HepG2 (cell line): ENCODE measurements around the gene GADD45G. TPM values are rescaled to one million over a fixed set of nuclear protein-coding genes. Genes with fewer than 3 reads are reported as not detected.

Experiments used
- ATAC-seq: fragments of 200-7000 bp; cut with Tn5 transposase; 3 replicates; pipeline ENCODE4 v1.9.1; 2020; ENCODE audit warnings: mild to moderate bottlenecking, moderate library complexity
- BruUV-seq: library from RNA; stranded (reverse); fragments of 400-500 nt; replicated peaks from 2 replicates; lab custom pipeline; 2021; lab: Mats Ljungman, UMichigan
- CTCF ChIA-PET: fragments of 300-600 bp; formaldehyde crosslinking; extraction: SDS; loops from one replicate; lab custom pipeline; 2021; ENCODE audit warnings: low total read pairs, inconsistent platforms, low intra/inter-chr PET ratio; lab: Yijun Ruan, JAX
- POLR2A ChIA-PET: fragments of 350-600 bp; sonication (Branson Sonifier 250); formaldehyde crosslinking; loops from one replicate; lab custom pipeline; 2020; ENCODE audit warnings: antibody characterized with exemption, inconsistent platforms; lab: Yijun Ruan, JAX
- DNase-seq: peaks from one replicate; pipeline ENCODE4 v3.0.0-alpha.2; 2015; ENCODE audit warnings: low spot score
- FAIRE-seq: peaks from 3 replicates; lab custom pipeline; 2011; peaks lifted over from hg19 to GRCh38; lab: Jason Lieb, UNC
- H2AFZ ChIP-seq: one replicate; pipeline ENCODE4 v1.6.1; 2011; ENCODE audit warnings: low read length, inconsistent platforms
- H3K27ac ChIP-seq: fragments of 300-600 bp; 3 replicates; pipeline ENCODE4 v1.8.0; 2011; ENCODE audit warnings: mixed run types, mild to moderate bottlenecking, mixed read lengths, low read length, inconsistent platforms; ENCODE audit not compliant: insufficient read depth; ENCODE audit errors: extremely low read length
- H3K27me3 ChIP-seq, 2 experiments: fragments of 200-600 bp in 1 of 2; 2 replicates in 1 of 2; 3 replicates in 1 of 2; pipeline versions ENCODE4 v1.6.0 to v1.8.0; 2011; ENCODE audit warnings: low read length in 2 of 2, mild to moderate bottlenecking in 2 of 2, moderate library complexity in 2 of 2, inconsistent platforms in 1 of 2; ENCODE audit not compliant: insufficient read depth in 2 of 2, control insufficient read depth in 1 of 2
- H3K36me3 ChIP-seq, 2 experiments: fragments of 200-600 bp in 1 of 2; replicated peaks in 1 of 2; 2 replicates in 1 of 2; 3 replicates in 1 of 2; pipeline versions ENCODE4 v1.5.1 to v1.8.0; 2011; ENCODE audit warnings: low read length in 2 of 2, inconsistent platforms in 1 of 2; ENCODE audit not compliant: insufficient read depth in 2 of 2, control insufficient read depth in 1 of 2
- H3K4me1 ChIP-seq: 2 replicates; pipeline ENCODE4 v1.5.1; 2012; ENCODE audit warnings: low read length, inconsistent platforms; ENCODE audit not compliant: insufficient read depth
- H3K4me2 ChIP-seq: 2 replicates; pipeline ENCODE4 v1.6.0; 2011; ENCODE audit warnings: low read depth, low read length, inconsistent platforms
- H3K4me3 ChIP-seq, 3 experiments: fragments of 200-600 bp in 1 of 3; sonication (generic), shearing (Covaris generic) in 1 of 3; replicated peaks in 1 of 3; 2 replicates each; pipeline ENCODE4 v1.5.1; 2011 to 2016; ENCODE audit warnings: low read length in 3 of 3, inconsistent platforms in 2 of 3, low read depth in 2 of 3, mild to moderate bottlenecking in 2 of 3, control low read depth in 1 of 3, mixed read lengths in 1 of 3; ENCODE audit not compliant: insufficient read depth in 1 of 3
- H3K79me2 ChIP-seq: one replicate; pipeline ENCODE4 v1.6.1; 2011; ENCODE audit warnings: low read length, inconsistent platforms; ENCODE audit not compliant: insufficient read depth
- H3K9ac ChIP-seq: 2 replicates; pipeline ENCODE4 v1.6.0; 2011; ENCODE audit warnings: mild to moderate bottlenecking, low read depth, low read length, inconsistent platforms; ENCODE audit not compliant: insufficient read depth
- H3K9me3 ChIP-seq: 2 replicates; pipeline ENCODE4 v1.5.1; 2012; ENCODE audit warnings: mild to moderate bottlenecking, low read length
- H4K20me1 ChIP-seq: 2 replicates; pipeline ENCODE4 v1.6.0; 2011; ENCODE audit warnings: inconsistent platforms, mild to moderate bottlenecking, low read length, moderate library complexity; ENCODE audit not compliant: insufficient read depth
- PHF8 ChIP-seq: sonication (generic); formaldehyde crosslinking; IDR thresholded peaks from 2 replicates; pipeline ENCODE4 v1.5.0; 2020; ENCODE audit warnings: missing genetic modification reagents
- ZNF34 ChIP-seq: sonication (generic); formaldehyde crosslinking; IDR thresholded peaks from 2 replicates; pipeline ENCODE4 v1.4.0; 2020; ENCODE audit warnings: mild to moderate bottlenecking, missing genetic modification reagents, borderline replicate concordance
- ZNF343 ChIP-seq: sonication (generic); formaldehyde crosslinking; IDR thresholded peaks from 2 replicates; pipeline ENCODE4 v1.4.0; 2020; ENCODE audit warnings: mild to moderate bottlenecking, missing genetic modification reagents
- ZSCAN29 ChIP-seq: sonication (generic); formaldehyde crosslinking; conservative IDR thresholded peaks from 2 replicates; pipeline ENCODE4 v1.4.0; 2020; ENCODE audit warnings: mild to moderate bottlenecking, missing genetic modification reagents
- WGBS: methylation state at CpG from one replicate; pipeline ENCODE4 v1.1.6; 2017; ENCODE audit warnings: low lambda C conversion rate; 5-methylcytosine and 5-hydroxymethylcytosine counted together
- in situ Hi-C: cut with HindIII; loops from 2 replicates; pipeline ENCODE4 v1.10.0; 2017; ENCODE audit warnings: low pct_unique_long_range_greater_than_20kb; ENCODE audit not compliant: extremely low pct_ligation_motif_present
- intact Hi-C: fragments of 100-400 bp; cut with micrococcal nuclease; formaldehyde crosslinking; loops from one replicate; pipeline ENCODE4 v1.10.0; 2022; ENCODE audit not compliant: unreplicated experiment
- polyA plus RNA-seq, 8 experiments: library from polyadenylated mRNA; depleted of rRNA in 3 of 8; stranded (reverse) in 7 of 8; unstranded in 1 of 8; fragments of >200 nt; fragmentation: Illumina TruSeq in 4 of 8; extraction: Trizol in 4 of 8; gene quantifications; 2 replicates each; pipeline versions ENCODE4 v1.2.1 to v1.2.3, GENCODE V29; 2011 to 2016; ENCODE audit warnings: low read depth in 4 of 8, missing spikeins in 1 of 8, mixed read lengths in 1 of 8; ENCODE audit not compliant: insufficient read depth in 1 of 8
- total RNA-seq, 5 experiments: library from RNA; depleted of rRNA; stranded (reverse); fragments of >200 nt; fragmentation: Illumina TruSeq; extraction: Trizol; gene quantifications; 2 replicates each; pipeline ENCODE4 v1.2.3, GENCODE V29; 2016; ENCODE audit warnings: low read depth in 1 of 5
- TF ChIP-seq, protein P1 (sequence below): sonication (generic); formaldehyde crosslinking; IDR thresholded peaks from 2 replicates; pipeline ENCODE4 v1.4.0; 2020; ENCODE audit warnings: missing genetic modification reagents

The GADD45G gene
- total and polyA plus RNA-seq, 2 of the 13 experiments (the other 11 are each of a cell fraction or from before 2014, with no cell fraction given): not detected

DNA sequence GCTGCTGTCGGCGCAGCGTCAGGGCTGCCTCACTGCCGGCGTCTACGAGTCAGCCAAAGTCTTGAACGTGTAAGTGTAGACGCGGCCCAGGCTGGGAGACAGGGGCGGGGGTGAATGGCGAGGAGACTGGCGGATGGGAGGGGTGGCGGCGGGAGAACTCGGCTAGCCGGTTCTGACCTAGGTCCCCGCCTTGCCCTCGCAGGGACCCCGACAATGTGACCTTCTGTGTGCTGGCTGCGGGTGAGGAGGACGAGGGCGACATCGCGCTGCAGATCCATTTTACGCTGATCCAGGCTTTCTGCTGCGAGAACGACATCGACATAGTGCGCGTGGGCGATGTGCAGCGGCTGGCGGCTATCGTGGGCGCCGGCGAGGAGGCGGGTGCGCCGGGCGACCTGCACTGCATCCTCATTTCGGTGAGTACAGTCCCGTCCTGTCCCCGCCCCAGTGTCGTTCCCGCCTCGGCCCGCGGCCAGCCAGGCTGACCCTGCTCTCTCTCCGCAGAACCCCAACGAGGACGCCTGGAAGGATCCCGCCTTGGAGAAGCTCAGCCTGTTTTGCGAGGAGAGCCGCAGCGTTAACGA lies 745 bp downstream of the GADD45G start:
- Histone ChIP-seq H3K4me3 (peak overlapping the region; percentile 31 to 53 (median 36); a peak in 3 of 6 replicates), H3K36me3 (no peaks in the 10 kb centered on the region), H3K4me1 (peaks cover 38% of the 10 kb centered on the region), H3K79me2 (no peaks in the 10 kb centered on the region), H3K9me3 (no peaks in the 10 kb centered on the region), H3K27ac (no peak overlapping the region), H3K9ac (no peak overlapping the region), H4K20me1 (peaks cover 3% of the 10 kb centered on the region; the same call in 1 of the 2 replicates), H3K27me3 (peaks cover 5 to 57% of the 10 kb centered on the region in 2 experiments), H3K4me2 (peak overlapping the region; percentile 44), H2AFZ (no peak overlapping the region)
- no TSS peak for BruUV-seq
- 22% methylated on average over 22 of the region's 57 CpGs for WGBS
- POLR2A ChIA-PET: no interaction called here
- DNase-seq (no peak), ATAC-seq (peak; percentile 42), FAIRE-seq (no peak)
- TF ChIP-seq ZNF34 (CRISPR knock-in tag) (0 out of 2 replicates have a peak, but pooled peaks have one; percentile 41), ZSCAN29 (CRISPR knock-in tag) (0 out of 2 replicates have a peak, but pooled peaks have one; percentile 64), ZNF343 (CRISPR knock-in tag) (no peak), PHF8 (CRISPR knock-in tag) (0 out of 2 replicates have a peak, but pooled peaks have one; percentile 17)
- TF ChIP-seq, protein P1, sequence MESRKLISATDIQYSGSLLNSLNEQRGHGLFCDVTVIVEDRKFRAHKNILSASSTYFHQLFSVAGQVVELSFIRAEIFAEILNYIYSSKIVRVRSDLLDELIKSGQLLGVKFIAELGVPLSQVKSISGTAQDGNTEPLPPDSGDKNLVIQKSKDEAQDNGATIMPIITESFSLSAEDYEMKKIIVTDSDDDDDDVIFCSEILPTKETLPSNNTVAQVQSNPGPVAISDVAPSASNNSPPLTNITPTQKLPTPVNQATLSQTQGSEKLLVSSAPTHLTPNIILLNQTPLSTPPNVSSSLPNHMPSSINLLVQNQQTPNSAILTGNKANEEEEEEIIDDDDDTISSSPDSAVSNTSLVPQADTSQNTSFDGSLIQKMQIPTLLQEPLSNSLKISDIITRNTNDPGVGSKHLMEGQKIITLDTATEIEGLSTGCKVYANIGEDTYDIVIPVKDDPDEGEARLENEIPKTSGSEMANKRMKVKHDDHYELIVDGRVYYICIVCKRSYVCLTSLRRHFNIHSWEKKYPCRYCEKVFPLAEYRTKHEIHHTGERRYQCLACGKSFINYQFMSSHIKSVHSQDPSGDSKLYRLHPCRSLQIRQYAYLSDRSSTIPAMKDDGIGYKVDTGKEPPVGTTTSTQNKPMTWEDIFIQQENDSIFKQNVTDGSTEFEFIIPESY (CRISPR knock-in tag): peak; percentile 8; the same call in 1 of the 2 replicates
- CTCF ChIA-PET: interaction anchor here (3.7 kb wide), 1 partner anchor 497 kb away, joined by 42 read pairs; no protein-coding TSS in a partner anchor
- in situ Hi-C loops (loop anchor here (10.0 kb wide), 1 partner anchor 129 kb away; no protein-coding TSS in a partner anchor), intact Hi-C loops (no loop called here)
